Adrenal gland (tissue), 5 donors: ENCODE data around the gene CCDC183.

Experiments used
- POLR2A ChIP-seq, 2 donors: fragments of 450-650 bp; IDR thresholded peaks; one replicate each; pipeline ENCODE4 v1.6.1; 2017; ENCODE audit warnings: antibody characterized with exemption in 2 of 2, mild to moderate bottlenecking in 2 of 2, moderate library complexity in 1 of 2
- TF ChIP-seq, protein P1 (sequence below), 6 experiments: fragments of 450-650 bp in 4 of 6; fragments of 200-600 bp in 2 of 6; sonication (generic) in 1 of 6; IDR thresholded peaks; 1 replicate in 5 of 6; 2 replicates in 1 of 6; pipeline versions ENCODE4 v1.5.1 to v1.8.0; 2016 to 2021; ENCODE audit warnings: antibody characterized with exemption in 6 of 6, mild to moderate bottlenecking in 2 of 6, moderate library complexity in 1 of 6
- donor health status: DM: no; HTN: no; CAD: no.

DNA sequence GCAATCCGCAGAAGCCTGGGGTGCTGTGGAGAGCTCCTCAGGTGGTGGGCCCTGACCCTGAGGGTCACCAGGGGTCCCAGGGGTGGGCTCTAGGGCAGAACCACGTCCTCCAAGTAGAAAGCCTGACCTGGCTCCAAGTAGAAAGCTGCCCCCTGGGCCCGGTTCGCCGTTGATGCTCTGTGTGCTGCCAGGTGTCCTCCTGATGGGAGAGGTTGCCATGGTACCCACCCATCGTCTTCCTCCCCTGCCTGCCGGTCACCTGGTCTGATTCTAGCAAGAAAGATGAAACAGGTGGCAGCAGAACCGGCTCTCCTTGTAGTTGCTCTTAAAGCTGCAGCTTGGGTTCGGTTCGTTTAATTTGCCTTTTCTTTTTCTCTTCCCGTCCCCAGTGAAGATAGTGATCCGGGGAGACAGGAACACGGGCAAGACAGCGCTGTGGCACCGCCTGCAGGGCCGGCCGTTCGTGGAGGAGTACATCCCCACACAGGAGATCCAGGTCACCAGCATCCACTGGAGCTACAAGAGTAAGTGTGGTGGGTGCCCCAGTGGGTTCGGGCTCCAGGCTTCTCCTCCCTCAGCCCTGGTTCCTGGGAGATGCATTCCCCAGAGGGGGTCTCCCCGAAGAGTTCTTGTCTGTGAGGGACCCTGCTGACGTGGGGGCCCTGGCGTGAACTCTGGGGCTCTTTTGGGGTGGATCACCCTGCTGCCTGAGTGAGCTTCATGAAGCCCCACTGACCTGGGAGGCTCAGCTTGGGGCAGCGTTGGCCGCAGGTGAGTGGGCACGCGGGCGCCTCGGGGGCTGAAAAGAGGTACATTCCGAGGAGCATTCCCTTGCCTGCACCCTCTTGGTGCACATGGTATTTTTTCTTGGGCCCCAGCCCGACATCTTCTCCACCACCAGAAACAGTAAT lies 27.3 kb downstream of the CCDC183 start:
- TF ChIP-seq, protein P1, sequence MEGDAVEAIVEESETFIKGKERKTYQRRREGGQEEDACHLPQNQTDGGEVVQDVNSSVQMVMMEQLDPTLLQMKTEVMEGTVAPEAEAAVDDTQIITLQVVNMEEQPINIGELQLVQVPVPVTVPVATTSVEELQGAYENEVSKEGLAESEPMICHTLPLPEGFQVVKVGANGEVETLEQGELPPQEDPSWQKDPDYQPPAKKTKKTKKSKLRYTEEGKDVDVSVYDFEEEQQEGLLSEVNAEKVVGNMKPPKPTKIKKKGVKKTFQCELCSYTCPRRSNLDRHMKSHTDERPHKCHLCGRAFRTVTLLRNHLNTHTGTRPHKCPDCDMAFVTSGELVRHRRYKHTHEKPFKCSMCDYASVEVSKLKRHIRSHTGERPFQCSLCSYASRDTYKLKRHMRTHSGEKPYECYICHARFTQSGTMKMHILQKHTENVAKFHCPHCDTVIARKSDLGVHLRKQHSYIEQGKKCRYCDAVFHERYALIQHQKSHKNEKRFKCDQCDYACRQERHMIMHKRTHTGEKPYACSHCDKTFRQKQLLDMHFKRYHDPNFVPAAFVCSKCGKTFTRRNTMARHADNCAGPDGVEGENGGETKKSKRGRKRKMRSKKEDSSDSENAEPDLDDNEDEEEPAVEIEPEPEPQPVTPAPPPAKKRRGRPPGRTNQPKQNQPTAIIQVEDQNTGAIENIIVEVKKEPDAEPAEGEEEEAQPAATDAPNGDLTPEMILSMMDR (IDR thresholded peaks at IDR 0.05), result no peak
- no peak for TF ChIP-seq POLR2A (IDR thresholded peaks at IDR 0.05)
